ENCODE measurements around the gene FKBP14. TPM values are rescaled to one million over a fixed set of nuclear protein-coding genes. Genes with fewer than 3 reads are reported as not detected.

FKBP14 gene
- total and polyA plus RNA-seq, 2 experiments from 2014 or later = 11.8 to 12.9 TPM

GRCh38 chr7:30068117-30068516 lies 41.6 kb upstream of the FKBP14 start:
- no peak overlapping the region for H3K27ac Mint-ChIP-seq
- Histone ChIP-seq H3K27me3 (ENCODE audit: insufficient read depth) (no peaks in the 10 kb centered on the region), H4K20me1 (replicated peaks; ENCODE audit: insufficient read depth) (no peaks in the 10 kb centered on the region; the same call in 1 of the 2 replicates), H3K4me3 (no peak overlapping the region), H3K36me3 (ENCODE audit: insufficient read depth) (peaks cover 2% of the 10 kb centered on the region), H3K4me2 (no peak overlapping the region), H3K79me2 (replicated peaks; ENCODE audit: insufficient read depth) (no peaks in the 10 kb centered on the region), H3K27ac (ENCODE audit: low read depth) (no peak overlapping the region), H3K4me1 (ENCODE audit: insufficient read depth) (no peaks in the 10 kb centered on the region), H3F3A (replicated peaks; ENCODE audit: low read depth) (no peaks in the 10 kb centered on the region), H3K9me2 (ENCODE audit: insufficient read depth) (no peaks in the 10 kb centered on the region), H2AFZ (no peak overlapping the region)
- ATAC-seq (no peak), DNase-seq (ENCODE audit: low spot score) (no peak)
- H3K9me3 Mint-ChIP-seq = no peaks in the 10 kb centered on the region
- TF ChIP-seq NANOG (IDR thresholded peaks at IDR 0.05; ENCODE audit: borderline replicate concordance) (no peak), JUNB (IDR thresholded peaks at IDR 0.05; ENCODE audit: unreplicated experiment) (no peak), CTCF (conservative IDR thresholded peaks at IDR 0.05; ENCODE audit: low read depth in 2 of 2) (no peak), STAT1 (IDR thresholded peaks at IDR 0.05; ENCODE audit: unreplicated experiment) (no peak), EZH2 (IDR thresholded peaks at IDR 0.05; ENCODE audit: low read depth, unreplicated experiment) (no peak), REST (IDR thresholded peaks at IDR 0.05; ENCODE audit: unreplicated experiment) (no peak), EZH2phosphoT487 (IDR thresholded peaks at IDR 0.05; ENCODE audit: unreplicated experiment) (no peak), ZNF462 (CRISPR knock-in tag; IDR thresholded peaks at IDR 0.05) (no peak), ETS1 (IDR thresholded peaks at IDR 0.05) (no peak), ZNF331 (CRISPR knock-in tag; IDR thresholded peaks at IDR 0.05; ENCODE audit: low read depth) (no peak), CREB1 (CRISPR knock-in tag; IDR thresholded peaks at IDR 0.05; ENCODE audit: low read depth) (no peak), POLR2AphosphoS5 (IDR thresholded peaks at IDR 0.05; ENCODE audit: low read depth) (no peak), ZNF114 (CRISPR knock-in tag; IDR thresholded peaks at IDR 0.05) (no peak)
- no peak overlapping the region for H3K4me3 Mint-ChIP-seq
- peaks cover 17% of the 10 kb centered on the region for H3K36me3 Mint-ChIP-seq (ENCODE audit: low read depth)
- peaks cover 4% of the 10 kb centered on the region; the same call in 1 of the 3 replicates for H3K4me1 Mint-ChIP-seq
- H3K27me3 Mint-ChIP-seq (ENCODE audit: insufficient read depth, low read depth, poor library complexity) = peaks cover 4% of the 10 kb centered on the region
